B cell (primary cell): Measurements from ENCODE around the gene PPP2R5C. TPM values are rescaled to one million over a fixed set of nuclear protein-coding genes. Genes with fewer than 3 reads are reported as not detected.

ENCODE experiments used
- ATAC-seq: fragments of 200-7000 bp; cut with Tn5 transposase; one replicate; pipeline ENCODE4 v1.10.0; 2021; ENCODE audit warnings: low read depth, mild to moderate bottlenecking, moderate number of reproducible peaks, moderate library complexity
- CTCF ChIA-PET: fragments of 350-600 bp; sonication (Branson Sonifier 250); formaldehyde crosslinking; loops from one replicate; lab custom pipeline; 2021; ENCODE audit warnings: antibody characterized with exemption, inconsistent platforms; lab: Charles Lee
- POLR2A ChIA-PET: fragments of 350-600 bp; sonication (Branson Sonifier 250); formaldehyde crosslinking; loops from one replicate; lab custom pipeline; 2021; ENCODE audit warnings: antibody characterized with exemption; lab: Charles Lee
- DNase-seq: peaks from one replicate; pipeline ENCODE4 v3.0.0; 2013
- H2AFZ ChIP-seq: 2 replicates; pipeline ENCODE4 v1.6.1; 2012; ENCODE audit warnings: mild to moderate bottlenecking, low read depth, low read length; ENCODE audit not compliant: insufficient read depth, poor library complexity, severe bottlenecking
- H3K27ac ChIP-seq, 2 donors: 1 replicate in 1 of 2; 2 replicates in 1 of 2; pipeline ENCODE4 v1.5.1; 2012 to 2013; ENCODE audit warnings: low read length in 2 of 2, mild to moderate bottlenecking in 2 of 2, moderate library complexity in 1 of 2
- H3K27me3 ChIP-seq, 4 experiments: fragments of 200-600 bp in 1 of 4; sonication (generic) in 1 of 4; replicated peaks in 1 of 4; 1 replicate in 2 of 4; 2 replicates in 2 of 4; pipeline versions ENCODE4 v1.6.1 to v1.7.0; 2013 to 2016; ENCODE audit warnings: low read length in 3 of 4, mild to moderate bottlenecking in 2 of 4, mixed read lengths in 1 of 4, moderate library complexity in 1 of 4; ENCODE audit not compliant: insufficient read depth in 4 of 4, control insufficient read depth in 3 of 4; ENCODE audit errors: control extremely low read depth in 1 of 4
- H3K36me3 ChIP-seq, 2 experiments: replicated peaks in 1 of 2; 1 replicate in 1 of 2; 2 replicates in 1 of 2; pipeline versions ENCODE4 v1.6.1 to v1.7.1; 2013; ENCODE audit warnings: low read length in 1 of 2; ENCODE audit not compliant: insufficient read depth in 2 of 2, control insufficient read depth in 1 of 2; ENCODE audit errors: control extremely low read depth in 1 of 2, extremely low read depth in 1 of 2
- H3K4me1 ChIP-seq, 2 donors: fragments of 200-600 bp in 1 of 2; sonication (generic) in 1 of 2; 1 replicate in 1 of 2; 2 replicates in 1 of 2; pipeline versions ENCODE4 v1.5.1 to v1.6.1; 2013 to 2017; ENCODE audit warnings: low read length in 2 of 2; ENCODE audit not compliant: control insufficient read depth in 2 of 2, insufficient read depth in 2 of 2
- H3K4me2 ChIP-seq: replicated peaks from 2 replicates; pipeline ENCODE3; 2012; ENCODE audit warnings: mild to moderate bottlenecking, low read depth, low read length; ENCODE audit not compliant: poor library complexity, severe bottlenecking
- H3K4me3 ChIP-seq, 5 experiments: fragments of 200-600 bp in 1 of 5; sonication (generic) in 1 of 5; 1 replicate in 3 of 5; 2 replicates in 2 of 5; pipeline versions ENCODE4 v1.5.1 to v1.7.0; 2011 to 2016; ENCODE audit warnings: low read length in 4 of 5, mild to moderate bottlenecking in 4 of 5, low read depth in 2 of 5, control low read depth in 1 of 5, moderate library complexity in 1 of 5; ENCODE audit not compliant: insufficient read depth in 1 of 5; ENCODE audit errors: control extremely low read depth in 1 of 5, extremely low read depth in 1 of 5
- H3K79me2 ChIP-seq: fragments of 200-600 bp; sonication (generic); one replicate; pipeline ENCODE4 v1.6.0; 2016; ENCODE audit warnings: low read length; ENCODE audit not compliant: control insufficient read depth, insufficient read depth
- H3K9ac ChIP-seq: fragments of 200-600 bp; sonication (generic); 2 replicates; pipeline ENCODE4 v1.6.1; 2017; ENCODE audit warnings: mild to moderate bottlenecking, low read length, moderate library complexity
- H3K9me3 ChIP-seq, 3 donors: one replicate each; pipeline versions ENCODE4 v1.6.1 to v1.7.1; 2013; ENCODE audit warnings: low read length in 2 of 3; ENCODE audit not compliant: control insufficient read depth in 2 of 3, insufficient read depth in 1 of 3; ENCODE audit errors: control extremely low read depth in 1 of 3
- H4K20me1 ChIP-seq: 2 replicates; pipeline ENCODE4 v1.6.0; 2012; ENCODE audit warnings: mild to moderate bottlenecking, low read length; ENCODE audit not compliant: insufficient read depth, control insufficient read depth, poor library complexity, severe bottlenecking
- H3K27ac Mint-ChIP-seq: one replicate; pipeline ENCODE4 v1.8.0; 2021; ENCODE audit warnings: mixed read lengths
- H3K27me3 Mint-ChIP-seq: one replicate; pipeline ENCODE4 v1.8.0; 2021; ENCODE audit warnings: mixed read lengths
- H3K4me1 Mint-ChIP-seq: one replicate; pipeline ENCODE4 v1.8.0; 2021; ENCODE audit warnings: mixed read lengths
- H3K4me3 Mint-ChIP-seq: one replicate; pipeline ENCODE4 v1.8.0; 2021; ENCODE audit warnings: mixed read lengths
- H3K9me3 Mint-ChIP-seq: one replicate; pipeline ENCODE4 v1.8.0; 2022; ENCODE audit warnings: mixed read lengths; ENCODE audit not compliant: insufficient read depth
- CTCF ChIP-seq: fragments of 200-600 bp; IDR thresholded peaks from one replicate; pipeline ENCODE4 v1.8.0; 2022; ENCODE audit warnings: antibody characterized with exemption, mild to moderate bottlenecking
- EZH2 ChIP-seq: IDR thresholded peaks from 2 replicates; pipeline ENCODE4 v1.6.1; 2012; ENCODE audit warnings: borderline replicate concordance, low read depth, mild to moderate bottlenecking, moderate library complexity, low read length; ENCODE audit not compliant: insufficient read depth, poor library complexity, severe bottlenecking
- WGBS: methylation state at CpG from one replicate; pipeline ENCODE4 v1.1.5; 2013; ENCODE audit warnings: missing lambda C conversion rate; ENCODE audit not compliant: insufficient coverage; 5-methylcytosine and 5-hydroxymethylcytosine counted together
- intact Hi-C: fragments of 100-400 bp; cut with micrococcal nuclease; formaldehyde crosslinking; loops from one replicate; pipeline ENCODE4 v1.10.0; 2022
- polyA plus RNA-seq: library from polyadenylated mRNA; depleted of rRNA; stranded (reverse); fragments of >200 nt; gene quantifications from 2 replicates; pipeline ENCODE4 v1.2.3, GENCODE V29; 2012
- total RNA-seq, 2 donors: library from RNA; stranded (reverse); fragments of 120-200 nt in 1 of 2; gene quantifications; 1 replicate in 1 of 2; 2 replicates in 1 of 2; pipeline versions ENCODE4 v1.2.3 to v1.2.4, GENCODE V29; 2013 to 2022

PPP2R5C gene
- total and polyA plus RNA-seq, 2 donors (not counting 1 experiment from before 2014, with no cell fraction given): 91.7 to 330 TPM

GRCh38 chr14:101827286-101827685 is 65.8 kb downstream of the PPP2R5C start:
- WGBS: no CpG with 5 or more reads among the region's 3 CpGs
- no peaks in the 10 kb centered on the region for H3K9me3 Mint-ChIP-seq
- peak overlapping the region; percentile 91 for H3K27ac Mint-ChIP-seq
- no peak for DNase-seq
- TF ChIP-seq EZH2 (no peak), CTCF (no peak)
- no peaks in the 10 kb centered on the region for H3K9me3 ChIP-seq
- intact Hi-C loops: no loop called here
- no peaks in the 10 kb centered on the region for H3K27me3 ChIP-seq
- no peak overlapping the region for H3K4me3 ChIP-seq
- H3K79me2 ChIP-seq: peaks cover 89% of the 10 kb centered on the region
- H3K4me3 Mint-ChIP-seq: peak overlapping the region; percentile 49
- CTCF ChIA-PET: interaction anchor here (1.2 to 4.2 kb wide), 2 partner anchors 13 to 56 kb away, joined by 3 to 31 read pairs; no protein-coding TSS in a partner anchor
- H3K36me3 ChIP-seq: peaks cover 0 to 34% of the 10 kb centered on the region in 2 experiments
- peaks cover 64 to 65% of the 10 kb centered on the region in 2 donors for H3K4me1 ChIP-seq
- H3K27me3 Mint-ChIP-seq: no peaks in the 10 kb centered on the region
- H2AFZ ChIP-seq: no peak overlapping the region
- peaks cover 5% of the 10 kb centered on the region for H4K20me1 ChIP-seq
- H3K9ac ChIP-seq: no peak overlapping the region
- peaks cover 80% of the 10 kb centered on the region for H3K4me1 Mint-ChIP-seq
- peak overlapping the region; percentile 4 for H3K4me2 ChIP-seq
- no peak for ATAC-seq
- POLR2A ChIA-PET: interaction anchor here (5.3 kb wide), 1 partner anchor 15 kb away, joined by 90 read pairs; no protein-coding TSS in a partner anchor
- peak overlapping the region; percentile 99 to 100 for H3K27ac ChIP-seq

DNA sequence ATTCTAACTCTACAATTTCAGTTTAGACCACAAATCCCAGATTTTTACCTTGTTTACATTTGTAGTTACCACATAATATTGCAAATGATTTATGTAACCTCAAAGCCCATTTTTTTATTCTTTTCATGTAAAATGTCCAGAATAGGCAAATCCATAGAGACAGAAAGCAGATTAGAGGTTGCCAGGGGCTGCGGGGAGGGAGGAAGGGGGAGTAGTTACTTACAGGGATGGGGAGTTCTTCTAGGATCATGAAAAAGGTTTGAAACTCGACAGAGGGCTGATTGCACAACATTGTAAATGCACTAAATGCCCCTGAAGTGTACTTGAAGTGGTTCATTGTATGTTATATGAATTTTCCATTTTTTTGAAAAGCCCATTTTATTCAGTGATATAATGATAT is 66.5 kb downstream of the PPP2R5C start:
- H3K36me3 ChIP-seq: peaks cover 0 to 39% of the 10 kb centered on the region in 2 experiments
- DNase-seq: no peak

More for the DNA sequence above, 66.5 kb downstream of the PPP2R5C start:
- H3K27me3 ChIP-seq: no peaks in the 10 kb centered on the region
- no peaks in the 10 kb centered on the region for H3K27me3 Mint-ChIP-seq
- peaks cover 78% of the 10 kb centered on the region for H3K4me1 Mint-ChIP-seq
- 88% methylated on average over 2 of the region's 2 CpGs for WGBS
- peaks cover 7% of the 10 kb centered on the region for H4K20me1 ChIP-seq
- no peaks in the 10 kb centered on the region for H3K9me3 Mint-ChIP-seq
- H3K4me2 ChIP-seq: peak overlapping the region; percentile 4
- no peak for ATAC-seq
- intact Hi-C loops: no loop called here
- POLR2A ChIA-PET: interaction anchor here (0.6 to 5.3 kb wide), 3 partner anchors 16 to 53 kb away, joined by 5 to 90 read pairs (median 6); no protein-coding TSS in a partner anchor
- H3K27ac ChIP-seq: peak overlapping the region; percentile 99 to 100
- no peaks in the 10 kb centered on the region for H3K9me3 ChIP-seq
- CTCF ChIA-PET: interaction anchor here (0.6 kb wide), 1 partner anchor 57 kb away, joined by 4 read pairs; no protein-coding TSS in a partner anchor
- H3K4me3 Mint-ChIP-seq: no peak overlapping the region
- H3K79me2 ChIP-seq: peaks cover 89% of the 10 kb centered on the region
- H3K4me1 ChIP-seq: peaks cover 57 to 62% of the 10 kb centered on the region in 2 donors
- H3K9ac ChIP-seq: no peak overlapping the region
- TF ChIP-seq EZH2 (no peak), CTCF (no peak)
- H3K27ac Mint-ChIP-seq: peak overlapping the region; percentile 91
- H2AFZ ChIP-seq: no peak overlapping the region
- no peak overlapping the region for H3K4me3 ChIP-seq
